Ureter (tissue), 1 donor: ENCODE data around the gene LGALSL. TPM values are rescaled to one million over a fixed set of nuclear protein-coding genes. Genes with fewer than 3 reads are reported as not detected.

ENCODE experiments used
- DNase-seq: peaks from one replicate; pipeline ENCODE4 v3.0.0-alpha.2; 2020; ENCODE audit warnings: low spot score
- total RNA-seq: library from RNA; stranded (reverse); gene quantifications from one replicate; pipeline ENCODE4 v1.2.4, GENCODE V29; 2023
- donor health status: DM: yes; HTN: yes; CAD: no.

The LGALSL gene
- total RNA-seq, 1 donor from 2014 or later = 10.0 TPM

- no peak for DNase-seq
Observed at GRCh38 chr2:64470766-64471295, 16.9 kb downstream of the LGALSL start.

- DNase-seq = no peak
Observed at GRCh38 chr2:64471600-64471999, 17.6 kb downstream of the LGALSL start.

GRCh38 chr2:64472881-64473280 lies 18.9 kb downstream of the LGALSL start:
- DNase-seq = no peak

DNA sequence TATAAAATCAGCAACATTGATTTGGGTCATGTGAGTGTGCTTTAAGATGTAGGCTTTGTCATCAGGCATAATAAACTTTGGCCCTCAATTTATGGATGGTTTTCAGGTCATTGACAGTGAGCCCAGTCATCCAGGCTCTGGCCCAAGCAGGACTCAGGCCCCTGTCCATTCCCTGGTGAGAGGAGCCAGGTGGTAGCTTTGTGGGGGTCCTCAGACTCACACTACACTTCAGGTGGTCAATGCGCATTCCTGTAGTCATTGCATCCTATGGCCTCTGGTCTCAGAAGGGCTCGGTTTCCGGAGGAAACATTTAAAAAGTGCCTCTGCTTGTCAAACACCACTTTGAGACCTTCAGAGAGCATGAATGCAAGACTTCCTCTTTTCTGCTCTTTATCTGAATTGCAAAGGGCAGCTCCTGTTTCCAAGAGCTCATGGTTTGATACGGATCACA lies 20.2 kb downstream of the LGALSL start:
- no peak for DNase-seq

- no peak for DNase-seq
Observed at GRCh38 chr2:64474636-64475035, 20.7 kb downstream of the LGALSL start.

DNA sequence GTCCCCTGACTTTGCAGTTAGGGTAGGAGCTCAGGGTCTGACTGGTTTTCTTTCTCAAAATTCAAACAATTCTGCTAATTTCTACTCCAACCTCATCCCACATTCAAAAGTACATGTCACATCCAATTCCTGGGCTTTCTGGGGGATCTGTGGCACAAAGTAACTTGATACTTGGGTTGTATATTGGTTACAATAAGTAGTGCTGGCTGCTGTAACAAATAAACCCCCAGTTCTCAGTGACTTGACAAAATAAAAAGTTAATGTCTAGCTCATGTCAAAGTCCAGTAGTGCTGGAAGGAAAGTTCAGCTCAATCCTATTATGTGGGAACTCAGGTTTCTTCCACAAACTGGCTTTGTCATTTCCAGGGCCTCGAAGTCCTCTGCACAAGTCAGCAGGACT lies 23.1 kb downstream of the LGALSL start:
- DNase-seq = no peak

DNA sequence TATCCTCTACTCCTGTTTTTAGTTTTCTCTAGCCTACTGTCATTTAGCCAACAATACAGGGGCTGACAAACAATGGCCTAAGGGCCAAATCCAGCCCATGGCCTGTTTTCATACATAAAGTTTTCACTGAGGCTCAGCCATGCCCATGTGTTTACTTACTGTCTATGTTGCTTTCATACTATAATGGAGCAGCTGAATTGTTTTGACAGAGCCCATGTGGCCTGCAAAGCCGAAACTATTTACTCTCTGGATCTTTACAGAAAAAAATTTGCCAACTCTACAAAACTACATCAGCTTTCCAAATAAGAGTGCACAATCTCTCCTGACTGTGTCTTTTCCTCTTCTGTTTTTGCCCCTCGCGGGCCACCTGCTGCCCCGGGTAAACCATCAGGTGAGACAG lies 24.0 kb downstream of the LGALSL start:
- DNase-seq = no peak

GRCh38 chr2:64478502-64479230 lies 24.7 kb downstream of the LGALSL start:
- DNase-seq = no peak

GRCh38 chr2:64479259-64480117 lies 25.5 kb downstream of the LGALSL start:
- no peak for DNase-seq

GRCh38 chr2:64481665-64482064 lies 27.7 kb downstream of the LGALSL start:
- no peak for DNase-seq

DNA sequence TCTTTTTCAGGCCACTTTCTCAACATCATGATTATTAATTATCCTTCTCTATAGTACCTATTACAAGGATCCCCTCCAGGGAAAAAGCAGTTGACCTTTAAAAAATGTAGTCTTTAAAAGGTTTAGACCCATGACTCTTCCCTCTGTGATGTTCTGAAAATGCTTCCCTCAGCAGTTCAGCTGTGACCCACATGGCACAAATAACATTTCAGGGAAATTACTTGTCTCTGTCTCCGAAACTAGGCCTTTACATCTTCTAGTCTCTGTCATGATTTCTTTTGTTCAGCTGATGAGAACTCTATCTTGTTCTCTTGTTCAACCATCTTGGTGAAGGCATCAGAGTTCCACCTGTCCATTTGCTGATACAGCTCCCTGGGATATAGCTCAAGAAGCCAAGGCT lies 28.3 kb downstream of the LGALSL start:
- no peak for DNase-seq

- DNase-seq = peak; percentile 62
Observed at GRCh38 chr2:64482765-64483504, 29.0 kb downstream of the LGALSL start.

DNA sequence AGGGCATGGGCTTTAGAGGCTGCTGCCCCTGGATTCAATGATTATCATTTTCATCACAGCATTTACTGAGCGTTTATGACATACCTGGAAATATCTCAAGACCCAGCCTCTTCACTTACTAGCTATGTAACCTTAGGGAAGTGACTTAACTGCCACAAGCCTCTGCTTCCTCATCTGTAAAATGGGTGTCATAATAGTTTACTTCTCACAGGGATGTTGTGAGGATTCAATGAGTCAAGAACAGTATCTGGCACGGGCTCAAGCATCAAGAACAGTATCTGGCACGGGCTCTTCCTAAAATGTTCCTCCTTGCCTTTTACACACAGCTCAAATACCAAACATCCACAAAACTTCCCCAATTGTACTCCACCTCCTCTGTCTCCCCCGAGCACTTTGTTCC lies 31.4 kb downstream of the LGALSL start:
- no peak for DNase-seq

GRCh38 chr2:64485961-64486360 lies 32.0 kb downstream of the LGALSL start:
- DNase-seq = no peak

DNA sequence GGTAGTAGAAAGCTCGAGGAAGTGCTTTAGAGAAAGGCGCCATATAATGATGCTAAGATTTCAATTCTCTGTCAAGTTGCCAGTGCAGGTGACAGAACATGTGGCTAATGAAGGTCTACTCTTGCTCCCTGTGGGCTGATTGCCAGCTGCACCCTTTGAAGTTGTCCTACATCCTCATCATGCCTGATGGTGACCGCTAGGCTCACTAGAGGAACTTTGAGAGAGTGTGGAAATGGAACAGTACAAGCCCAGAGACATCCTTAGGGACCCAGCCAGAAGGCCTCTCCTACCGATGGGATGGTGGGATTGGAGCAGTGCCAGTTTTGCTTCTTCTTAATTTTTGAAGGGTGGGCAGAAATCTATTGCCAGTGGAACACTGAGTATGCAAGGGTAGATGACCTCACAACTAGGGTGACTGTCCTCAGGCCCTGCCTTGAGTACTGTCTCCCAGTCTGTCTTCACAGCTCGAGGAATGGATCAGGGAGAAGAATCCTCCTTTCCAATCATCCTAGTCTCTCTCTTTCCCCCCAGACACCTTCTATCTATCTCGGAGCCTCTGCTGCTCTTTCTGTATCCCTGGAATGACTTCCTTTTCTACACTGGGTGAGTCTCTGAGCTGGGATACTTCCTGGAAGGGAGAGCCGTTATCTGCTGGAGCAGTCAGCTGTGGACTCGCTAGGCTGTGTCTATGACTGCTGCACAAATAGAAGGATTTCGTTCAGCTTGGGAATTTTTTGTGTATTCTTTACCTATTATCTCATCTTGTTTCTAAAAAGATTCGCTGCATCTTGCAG lies 33.5 kb downstream of the LGALSL start:
- no peak for DNase-seq

GRCh38 chr2:64488050-64488974 lies 34.4 kb downstream of the LGALSL start:
- DNase-seq = peak; percentile 76

DNA sequence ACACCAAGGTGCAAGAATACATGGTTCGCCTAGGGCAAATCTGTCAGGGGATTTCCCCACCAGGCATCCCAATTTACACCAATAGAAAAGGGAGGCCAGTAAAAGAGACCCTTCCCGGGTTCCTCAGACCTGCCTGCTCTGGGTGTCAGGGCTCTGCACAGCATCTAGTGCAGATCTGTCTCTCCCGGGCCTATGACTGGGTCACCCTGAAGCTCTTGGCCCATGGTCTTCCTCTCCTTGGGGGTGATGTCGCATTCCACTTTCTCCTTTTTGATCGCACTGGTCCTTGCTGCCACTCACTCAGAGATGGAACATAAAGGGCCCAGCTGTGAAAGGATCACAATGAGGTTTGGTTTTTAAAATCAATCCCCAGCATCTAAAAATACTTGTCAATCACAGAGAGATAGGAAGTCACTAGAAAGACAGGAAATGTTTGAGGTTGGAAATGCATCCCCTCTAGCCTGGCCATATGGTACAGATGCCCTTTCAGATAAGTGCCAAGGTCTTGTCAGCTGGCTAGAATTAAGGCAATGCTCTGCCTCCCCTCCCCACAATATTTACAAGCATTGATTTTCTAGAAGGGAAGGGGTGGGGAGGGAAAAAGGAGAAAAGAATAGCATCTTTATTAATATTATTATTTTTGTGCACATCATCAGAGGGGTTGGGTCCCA lies 35.3 kb downstream of the LGALSL start:
- DNase-seq = no peak

GRCh38 chr2:64491426-64491825 lies 37.5 kb downstream of the LGALSL start:
- no peak for DNase-seq

DNA sequence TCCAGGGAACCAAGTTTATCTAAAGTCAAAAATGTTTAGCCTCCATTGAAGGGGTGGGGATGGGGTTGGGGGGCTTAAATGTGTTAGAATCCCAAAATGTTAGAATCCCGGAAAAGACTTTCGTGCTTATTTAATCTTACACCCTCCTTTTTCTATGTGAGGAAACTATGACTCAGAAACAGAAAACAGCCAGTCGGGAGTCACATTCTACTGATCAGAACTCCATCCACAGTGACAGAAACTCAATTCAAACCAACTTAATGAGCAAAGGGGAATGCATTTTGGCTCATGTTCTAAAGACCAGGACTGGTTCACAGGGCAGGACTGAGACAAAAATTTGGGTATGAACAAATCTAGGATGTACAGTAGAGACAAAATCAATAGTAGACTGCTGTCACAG lies 38.3 kb downstream of the LGALSL start:
- DNase-seq = no peak

DNA sequence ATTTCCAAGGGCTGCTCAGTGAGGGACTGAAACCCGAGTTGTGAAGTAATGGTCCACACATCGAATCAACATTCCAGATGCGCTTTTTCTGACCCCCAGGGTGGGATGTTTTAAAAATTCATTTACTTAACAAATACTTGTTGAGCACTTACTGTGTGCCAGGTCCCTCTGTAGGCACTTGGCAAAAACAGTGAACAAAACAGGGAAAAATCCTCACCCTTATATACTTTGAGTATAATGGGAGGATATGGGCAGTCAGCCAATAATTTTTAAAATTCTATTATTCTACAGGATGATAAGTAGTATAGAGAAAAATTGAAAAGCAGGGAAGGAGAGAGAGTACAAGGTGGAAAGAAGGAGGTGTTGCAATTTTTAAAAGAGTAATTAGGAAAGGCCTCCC lies 38.9 kb downstream of the LGALSL start:
- no peak for DNase-seq
